HepG2 (cell line): ENCODE results near the gene TTLL6. TPM values are rescaled to one million over a fixed set of nuclear protein-coding genes. Genes with fewer than 3 reads are reported as not detected.

Experiments
- AHR ChIP-seq: IDR thresholded peaks from 2 replicates; pipeline ENCODE4 v1.6.1; 2018; ENCODE audit warnings: missing genetic modification reagents, missing compliant biosample characterization
- CBX5 ChIP-seq: sonication (generic); formaldehyde crosslinking; IDR thresholded peaks from 2 replicates; pipeline ENCODE4 v1.4.0; 2020; ENCODE audit warnings: missing genetic modification reagents, borderline replicate concordance
- CHD2 ChIP-seq: IDR thresholded peaks from 2 replicates; pipeline ENCODE4 v1.6.1; 2011; ENCODE audit warnings: low read depth, low read length, improper control_type of control experiment
- CHD4 ChIP-seq: fragments of 200-600 bp; sonication (generic); IDR thresholded peaks from 2 replicates; pipeline ENCODE4 v1.7.0; 2017; ENCODE audit warnings: mild to moderate bottlenecking, low read length, borderline replicate concordance
- ERF ChIP-seq: IDR thresholded peaks from 2 replicates; pipeline ENCODE4 v1.6.1; 2018; ENCODE audit warnings: missing biosample characterization, missing genetic modification reagents
- FOXO1 ChIP-seq: sonication (generic); formaldehyde crosslinking; IDR thresholded peaks from 2 replicates; pipeline ENCODE4 v1.4.0; 2020; ENCODE audit warnings: missing genetic modification reagents
- HNF4G ChIP-seq, 2 experiments: sonication (generic) in 1 of 2; formaldehyde crosslinking in 1 of 2; IDR thresholded peaks; 2 replicates each; pipeline versions ENCODE4 v1.4.0 to v1.6.1; 2011 to 2020; ENCODE audit warnings: borderline replicate concordance in 2 of 2, low read depth in 2 of 2, mild to moderate bottlenecking in 2 of 2, low read length in 1 of 2, missing genetic modification reagents in 1 of 2, moderate library complexity in 1 of 2
- IRX3 ChIP-seq: sonication (generic); formaldehyde crosslinking; IDR thresholded peaks from 2 replicates; pipeline ENCODE4 v1.8.1; 2023; ENCODE audit warnings: mild to moderate bottlenecking, low read depth, missing genetic modification reagents, borderline replicate concordance
- MEF2D ChIP-seq: sonication (generic); formaldehyde crosslinking; IDR thresholded peaks from 2 replicates; pipeline ENCODE4 v1.5.1; 2020; ENCODE audit warnings: mild to moderate bottlenecking, missing genetic modification reagents
- MXD4 ChIP-seq: IDR thresholded peaks from 2 replicates; pipeline ENCODE4 v1.6.1; 2016; ENCODE audit warnings: mild to moderate bottlenecking, missing biosample characterization, missing genetic modification reagents
- NKX3-1 ChIP-seq: sonication (generic); formaldehyde crosslinking; IDR thresholded peaks from 2 replicates; pipeline ENCODE4 v1.5.0; 2020; ENCODE audit warnings: missing genetic modification reagents
- SAP130 ChIP-seq: IDR thresholded peaks from 2 replicates; pipeline ENCODE4 v1.6.1; 2016; ENCODE audit warnings: low read depth
- TRIM24 ChIP-seq: sonication (generic); formaldehyde crosslinking; IDR thresholded peaks from 2 replicates; pipeline ENCODE4 v1.8.0; 2022; ENCODE audit warnings: mild to moderate bottlenecking, missing genetic modification reagents
- ZBTB10 ChIP-seq: sonication (generic); formaldehyde crosslinking; IDR thresholded peaks from 2 replicates; pipeline ENCODE4 v1.4.0; 2020; ENCODE audit warnings: missing genetic modification reagents, borderline replicate concordance
- ZBTB3 ChIP-seq: sonication (generic); formaldehyde crosslinking; IDR thresholded peaks from 2 replicates; pipeline ENCODE4 v1.4.0; 2020; ENCODE audit warnings: low read depth, mild to moderate bottlenecking, moderate library complexity, missing genetic modification reagents, borderline replicate concordance
- ZNF253 ChIP-seq: sonication (generic); formaldehyde crosslinking; IDR thresholded peaks from 2 replicates; pipeline ENCODE4 v1.8.0; 2022; ENCODE audit warnings: mild to moderate bottlenecking, missing genetic modification reagents, borderline replicate concordance
- ZNF281 ChIP-seq: sonication (generic); formaldehyde crosslinking; IDR thresholded peaks from 2 replicates; pipeline ENCODE4 v1.4.0; 2020; ENCODE audit warnings: missing genetic modification reagents, borderline replicate concordance
- ZNF3 ChIP-seq: IDR thresholded peaks from 2 replicates; pipeline ENCODE4 v1.7.0; 2017; ENCODE audit warnings: inconsistent platforms
- polyA plus RNA-seq, 8 experiments: library from polyadenylated mRNA; depleted of rRNA in 3 of 8; stranded (reverse) in 7 of 8; unstranded in 1 of 8; fragments of >200 nt; fragmentation: Illumina TruSeq in 4 of 8; extraction: Trizol in 4 of 8; gene quantifications; 2 replicates each; pipeline versions ENCODE4 v1.2.1 to v1.2.3, GENCODE V29; 2011 to 2016; ENCODE audit warnings: low read depth in 4 of 8, missing spikeins in 1 of 8, mixed read lengths in 1 of 8; ENCODE audit not compliant: insufficient read depth in 1 of 8
- total RNA-seq, 5 experiments: library from RNA; depleted of rRNA; stranded (reverse); fragments of >200 nt; fragmentation: Illumina TruSeq; extraction: Trizol; gene quantifications; 2 replicates each; pipeline ENCODE4 v1.2.3, GENCODE V29; 2016; ENCODE audit warnings: low read depth in 1 of 5
- TF ChIP-seq, protein P1 (sequence below): sonication (generic); formaldehyde crosslinking; IDR thresholded peaks from 2 replicates; pipeline ENCODE4 v1.8.1; 2023; ENCODE audit warnings: mild to moderate bottlenecking, moderate library complexity, missing genetic modification reagents
- TF ChIP-seq, protein P2 (sequence below): sonication (generic); formaldehyde crosslinking; IDR thresholded peaks from 2 replicates; pipeline ENCODE4 v1.5.0; 2020; ENCODE audit warnings: mild to moderate bottlenecking, missing genetic modification reagents

The TTLL6 gene
- total and polyA plus RNA-seq, 2 of the 13 experiments (the other 11 are each of a cell fraction or from before 2014, with no cell fraction given) = 0.04 to 0.08 TPM

DNA sequence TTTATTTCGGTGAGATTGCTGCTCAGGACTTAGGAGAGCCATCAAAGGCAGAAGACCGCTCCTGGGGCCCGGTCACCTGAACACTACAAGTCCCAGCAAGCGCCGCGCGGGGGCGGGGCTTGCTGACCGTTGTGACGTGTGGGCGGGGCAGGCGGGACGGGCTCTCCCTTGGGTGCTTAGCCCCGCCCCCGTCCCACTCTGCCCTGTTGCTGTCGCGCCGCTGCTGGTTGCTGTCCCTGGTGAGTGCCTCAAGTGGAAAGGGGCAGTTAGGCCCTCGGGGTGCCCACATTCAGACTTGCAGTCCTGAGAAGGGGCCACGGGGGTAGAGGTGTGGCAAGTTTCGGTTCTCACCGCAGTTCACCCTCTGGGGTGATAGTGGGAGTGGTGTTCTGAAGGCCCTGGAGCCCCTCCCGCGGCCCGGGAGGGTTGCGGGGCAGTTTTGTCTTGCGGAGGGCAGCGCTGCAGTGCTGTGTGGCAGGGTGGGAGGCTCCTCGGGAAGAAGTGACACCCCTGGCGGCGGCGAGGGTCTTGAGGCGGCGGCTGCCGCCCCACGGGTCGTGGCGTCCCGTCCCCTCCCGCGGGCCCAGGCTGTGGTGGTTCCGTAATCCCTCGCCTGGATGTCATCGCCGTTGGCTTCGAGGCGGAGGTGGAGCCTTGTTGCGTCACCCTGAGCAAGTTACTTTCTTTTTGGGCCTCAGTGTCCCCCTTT lies 14.0 kb upstream of the TTLL6 start, which contains the start of gene CALCOCO2 (continued):
- TF ChIP-seq, protein P1, sequence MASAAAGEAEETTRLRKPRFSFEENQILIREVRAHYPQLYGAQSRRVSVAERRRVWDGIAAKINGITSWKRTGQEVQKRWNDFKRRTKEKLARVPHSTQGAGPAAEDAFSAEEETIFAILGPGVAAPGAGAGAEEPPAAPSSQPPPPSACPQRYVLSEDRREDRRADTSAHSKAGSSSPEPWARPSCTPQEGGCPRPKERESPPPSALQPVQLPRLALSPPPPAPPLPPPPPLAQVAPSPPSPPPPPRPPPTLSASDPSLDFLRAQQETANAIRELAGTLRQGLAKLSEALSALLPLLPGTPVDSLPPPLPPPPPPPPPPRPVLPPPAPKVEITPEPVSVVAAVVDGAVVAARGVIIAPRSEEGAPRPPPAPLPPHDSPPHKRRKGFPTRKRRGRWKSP (CRISPR knock-in tag) = no peak
- TF ChIP-seq ZNF281 (CRISPR knock-in tag) (peak; percentile 19; the same call in 1 of the 2 replicates), MXD4 (CRISPR knock-in tag) (peak; percentile 68), AHR (0 out of 2 replicates have a peak, but pooled peaks have one; percentile 43), MEF2D (CRISPR knock-in tag) (peak; percentile 74; the same call in 1 of the 2 replicates), ZBTB3 (peak; percentile 83; the same call in 1 of the 2 replicates), NKX3-1 (CRISPR knock-in tag) (peak; percentile 43; the same call in 1 of the 2 replicates), ZBTB10 (CRISPR knock-in tag) (no peak), FOXO1 (CRISPR knock-in tag) (peak; percentile 29; the same call in 1 of the 2 replicates), SAP130 (CRISPR knock-in tag) (peak; percentile 86), ZNF3 (no peak), HNF4G (IDR thresholded peaks at IDR 0.05; ENCODE audit: borderline replicate concordance, low read depth, low read length) (no peak; the same call in 1 of the 2 replicates), HNF4G (CRISPR knock-in tag; IDR thresholded peaks at IDR 0.05; ENCODE audit: borderline replicate concordance, low read depth) (peak; percentile 28; the same call in 1 of the 2 replicates), ZNF253 (CRISPR knock-in tag) (peak; percentile 42; the same call in 1 of the 2 replicates), CHD2 (no peak), IRX3 (no peak), ERF (CRISPR knock-in tag) (peak; percentile 56), CHD4 (no peak), TRIM24 (no peak), CBX5 (CRISPR knock-in tag) (no peak)
- TF ChIP-seq, protein P2, sequence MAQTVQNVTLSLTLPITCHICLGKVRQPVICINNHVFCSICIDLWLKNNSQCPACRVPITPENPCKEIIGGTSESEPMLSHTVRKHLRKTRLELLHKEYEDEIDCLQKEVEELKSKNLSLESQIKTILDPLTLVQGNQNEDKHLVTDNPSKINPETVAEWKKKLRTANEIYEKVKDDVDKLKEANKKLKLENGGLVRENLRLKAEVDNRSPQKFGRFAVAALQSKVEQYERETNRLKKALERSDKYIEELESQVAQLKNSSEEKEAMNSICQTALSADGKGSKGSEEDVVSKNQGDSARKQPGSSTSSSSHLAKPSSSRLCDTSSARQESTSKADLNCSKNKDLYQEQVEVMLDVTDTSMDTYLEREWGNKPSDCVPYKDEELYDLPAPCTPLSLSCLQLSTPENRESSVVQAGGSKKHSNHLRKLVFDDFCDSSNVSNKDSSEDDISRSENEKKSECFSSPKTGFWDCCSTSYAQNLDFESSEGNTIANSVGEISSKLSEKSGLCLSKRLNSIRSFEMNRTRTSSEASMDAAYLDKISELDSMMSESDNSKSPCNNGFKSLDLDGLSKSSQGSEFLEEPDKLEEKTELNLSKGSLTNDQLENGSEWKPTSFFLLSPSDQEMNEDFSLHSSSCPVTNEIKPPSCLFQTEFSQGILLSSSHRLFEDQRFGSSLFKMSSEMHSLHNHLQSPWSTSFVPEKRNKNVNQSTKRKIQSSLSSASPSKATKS (CRISPR knock-in tag) = no peak
